Right atrium auricular region (tissue), 2 donors: ENCODE measurements around the gene EPM2AIP1. TPM values are rescaled to one million over a fixed set of nuclear protein-coding genes. Genes with fewer than 3 reads are reported as not detected.

ENCODE experiments used
- DNase-seq: peaks from one replicate; pipeline ENCODE4 v3.0.0-alpha.2; 2019; ENCODE audit warnings: low spot score
- H3K27ac ChIP-seq, 2 donors: fragments of 200-600 bp; sonication (generic); 1 replicate in 1 of 2; 2 replicates in 1 of 2; pipeline ENCODE4 v1.5.1; 2016 to 2019
- H3K27me3 ChIP-seq, 2 donors: fragments of 200-600 bp; sonication (generic); one replicate each; pipeline versions ENCODE4 v1.5.1 to v1.6.0; 2017 to 2019
- H3K36me3 ChIP-seq: fragments of 200-600 bp; sonication (generic); one replicate; pipeline ENCODE4 v1.5.1; 2016
- H3K4me1 ChIP-seq, 2 donors: fragments of 200-600 bp; sonication (generic); one replicate each; pipeline versions ENCODE4 v1.5.1 to v1.6.0; 2017 to 2019
- H3K4me3 ChIP-seq, 2 donors: fragments of 200-600 bp; sonication (generic); 1 replicate in 1 of 2; 2 replicates in 1 of 2; pipeline ENCODE4 v1.5.1; 2017 to 2019; ENCODE audit warnings: mild to moderate bottlenecking in 1 of 2, moderate library complexity in 1 of 2
- H3K9me3 ChIP-seq, 2 donors: fragments of 200-600 bp; sonication (generic); one replicate each; pipeline ENCODE4 v1.5.1; 2019
- total RNA-seq, 2 donors: library from RNA; depleted of rRNA; stranded (reverse); fragments of >200 nt; gene quantifications; one replicate each; pipeline ENCODE4 v1.1.0, GENCODE V29; 2016
- TF ChIP-seq, protein P1 (sequence below), 2 donors: fragments of 200-600 bp; sonication (generic); IDR thresholded peaks; one replicate each; pipeline ENCODE4 v1.5.1; 2019; ENCODE audit warnings: antibody characterized with exemption in 2 of 2

The EPM2AIP1 gene
- total RNA-seq, 2 donors from 2014 or later = 10.3 TPM

DNA sequence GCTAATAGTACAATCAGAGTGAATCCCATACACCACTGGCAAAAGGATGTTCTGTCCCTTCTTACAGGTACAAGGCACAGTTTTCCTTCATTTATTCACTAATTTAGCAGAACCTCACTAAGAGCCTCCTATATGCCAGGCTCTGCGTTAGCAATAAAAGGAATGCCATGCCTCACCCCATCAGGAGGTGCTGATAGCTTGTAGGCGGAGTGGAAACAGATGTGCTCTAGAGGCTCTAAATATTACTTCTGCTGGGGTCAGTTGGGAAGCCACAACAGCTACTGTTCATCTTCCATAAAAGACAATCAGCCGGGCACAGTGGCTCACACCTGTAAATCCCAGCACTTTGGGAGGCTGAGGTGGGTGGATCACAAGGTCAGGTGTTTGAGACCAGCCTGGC is 24.8 kb upstream of the EPM2AIP1 start:
- H3K27me3 ChIP-seq = no peaks in the 10 kb centered on the region
- no peaks in the 10 kb centered on the region for H3K9me3 ChIP-seq
- TF ChIP-seq, protein P1, sequence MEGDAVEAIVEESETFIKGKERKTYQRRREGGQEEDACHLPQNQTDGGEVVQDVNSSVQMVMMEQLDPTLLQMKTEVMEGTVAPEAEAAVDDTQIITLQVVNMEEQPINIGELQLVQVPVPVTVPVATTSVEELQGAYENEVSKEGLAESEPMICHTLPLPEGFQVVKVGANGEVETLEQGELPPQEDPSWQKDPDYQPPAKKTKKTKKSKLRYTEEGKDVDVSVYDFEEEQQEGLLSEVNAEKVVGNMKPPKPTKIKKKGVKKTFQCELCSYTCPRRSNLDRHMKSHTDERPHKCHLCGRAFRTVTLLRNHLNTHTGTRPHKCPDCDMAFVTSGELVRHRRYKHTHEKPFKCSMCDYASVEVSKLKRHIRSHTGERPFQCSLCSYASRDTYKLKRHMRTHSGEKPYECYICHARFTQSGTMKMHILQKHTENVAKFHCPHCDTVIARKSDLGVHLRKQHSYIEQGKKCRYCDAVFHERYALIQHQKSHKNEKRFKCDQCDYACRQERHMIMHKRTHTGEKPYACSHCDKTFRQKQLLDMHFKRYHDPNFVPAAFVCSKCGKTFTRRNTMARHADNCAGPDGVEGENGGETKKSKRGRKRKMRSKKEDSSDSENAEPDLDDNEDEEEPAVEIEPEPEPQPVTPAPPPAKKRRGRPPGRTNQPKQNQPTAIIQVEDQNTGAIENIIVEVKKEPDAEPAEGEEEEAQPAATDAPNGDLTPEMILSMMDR (IDR thresholded peaks at IDR 0.05) = no peak
- DNase-seq = no peak
- peak overlapping the region; percentile 37 to 65 for H3K27ac ChIP-seq
- H3K36me3 ChIP-seq = peaks cover 51% of the 10 kb centered on the region
- peaks cover 0 to 36% of the 10 kb centered on the region in 2 donors for H3K4me1 ChIP-seq
- H3K4me3 ChIP-seq = no peak overlapping the region

- peak overlapping the region; percentile 37 to 65 for H3K27ac ChIP-seq
- no peaks in the 10 kb centered on the region for H3K9me3 ChIP-seq
- no peak overlapping the region for H3K4me3 ChIP-seq
- no peaks in the 10 kb centered on the region for H3K27me3 ChIP-seq
- TF ChIP-seq, protein P1 (IDR thresholded peaks at IDR 0.05) = no peak
- DNase-seq = no peak
- H3K36me3 ChIP-seq = peaks cover 52% of the 10 kb centered on the region
- peaks cover 0 to 36% of the 10 kb centered on the region in 2 donors for H3K4me1 ChIP-seq
These were observed 24.0 kb upstream of the EPM2AIP1 start for GRCh38 chr3:37016903-37017302.

GRCh38 chr3:37015642-37016041 is 22.7 kb upstream of the EPM2AIP1 start:
- H3K4me3 ChIP-seq = no peak overlapping the region
- no peaks in the 10 kb centered on the region for H3K9me3 ChIP-seq
- H3K27ac ChIP-seq = peak overlapping the region; percentile 26 to 65
- H3K36me3 ChIP-seq = peaks cover 50% of the 10 kb centered on the region
- TF ChIP-seq, protein P1 (IDR thresholded peaks at IDR 0.05) = no peak
- no peak for DNase-seq
- peaks cover 0 to 36% of the 10 kb centered on the region in 2 donors for H3K4me1 ChIP-seq
- H3K27me3 ChIP-seq = no peaks in the 10 kb centered on the region

GRCh38 chr3:37014620-37015019 is 21.7 kb upstream of the EPM2AIP1 start:
- Histone ChIP-seq H3K9me3 (no peaks in the 10 kb centered on the region), H3K4me1 (peaks cover 0 to 36% of the 10 kb centered on the region in 2 donors), H3K36me3 (peaks cover 44% of the 10 kb centered on the region), H3K27ac (peak overlapping the region in 1 of 2 donors; percentile 65), H3K27me3 (no peaks in the 10 kb centered on the region), H3K4me3 (no peak overlapping the region)
- TF ChIP-seq, protein P1 (IDR thresholded peaks at IDR 0.05) = no peak
- DNase-seq = peak; percentile 70

GRCh38 chr3:36993326-36994283 is 674 bp upstream of the EPM2AIP1 start, which contains the start of gene MLH1:
Gene MLH1 (plus strand): TSS chr3:36993518. CDS start chr3:36993548, 30 bp downstream.
- Histone ChIP-seq H3K9me3 (no peaks in the 10 kb centered on the region), H3K27ac (peak within 1 kb of the TSS; percentile 98 to 99), H3K4me3 (peak within 1 kb of the TSS; percentile 67 to 76), H3K27me3 (no peaks in the 10 kb centered on the region), H3K4me1 (peaks cover 0 to 49% of the 10 kb centered on the region in 2 donors), H3K36me3 (peaks cover 28% of the 10 kb centered on the region)
- TF ChIP-seq, protein P1 (IDR thresholded peaks at IDR 0.05) = no peak
- DNase-seq = peak; percentile 100
